ENCODE measurements around the gene FAM83C. TPM values are rescaled to one million over a fixed set of nuclear protein-coding genes. Genes with fewer than 3 reads are reported as not detected.
A peak's percentile ranks its signal among the peaks of the same experiment; 100 is the strongest.

The FAM83C gene
- polyA plus RNA-seq, 2 of the 4 experiments (the other 2 are of a cell fraction): not detected

DNA sequence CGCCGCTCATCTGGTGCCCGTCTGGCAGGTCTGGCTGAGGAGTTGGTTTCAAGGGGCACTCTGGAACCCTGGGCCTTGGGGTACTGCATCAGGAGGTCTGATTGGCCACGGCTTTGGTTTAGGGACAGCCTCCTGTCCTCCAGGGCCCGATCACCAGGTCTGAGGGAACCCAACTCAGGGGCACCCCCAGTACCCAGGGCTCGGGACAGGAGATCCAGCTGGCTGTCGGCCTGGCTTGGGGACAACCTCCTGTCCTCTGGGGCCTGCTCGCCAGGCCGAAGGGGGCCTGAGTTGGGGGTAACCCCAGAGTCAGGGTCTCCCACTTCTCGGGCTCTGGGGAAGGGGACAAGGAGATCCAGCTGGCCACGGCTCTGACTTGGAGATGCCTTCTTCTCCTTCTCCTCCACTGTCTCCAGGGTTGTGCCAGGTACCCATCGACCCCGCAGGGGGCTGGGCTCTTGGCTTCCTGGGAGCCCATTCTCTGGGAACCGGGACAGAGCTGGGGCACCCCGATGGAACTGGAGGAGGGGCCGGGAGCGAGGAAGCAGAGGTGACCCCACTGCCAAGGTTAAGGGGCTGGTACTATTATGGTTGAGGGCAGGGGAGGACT, 5.2 kb downstream of the FAM83C start:
- Histone ChIP-seq H3K4me2 (no peak overlapping the region), H3K27ac (0 out of 6 replicates have a peak overlapping the region, but pooled peaks of 1 of the 2 experiments have one; percentile 98), H3K9me3 (no peaks in the 10 kb centered on the region), H3K4me3 (no peak overlapping the region), H3K4me1 (peaks cover 27% of the 10 kb centered on the region)
- DNase-seq (ENCODE audit: low read depth in 1 of 2, low spot score in 1 of 2) (no peak), FAIRE-seq (no peak), ATAC-seq (no peak)
- ChIA-PET CTCF (interaction anchor here (0.7 to 10.6 kb wide), 5 partner anchors 12 to 191 kb away, joined by 3 to 138 read pairs (median 12); no protein-coding TSS in a partner anchor), POLR2A (no interaction called here)
- no peak for TF ChIP-seq RCOR1 (IDR thresholded peaks at IDR 0.05; ENCODE audit: low read depth, low read length)
- TF ChIP-seq, protein P1, sequence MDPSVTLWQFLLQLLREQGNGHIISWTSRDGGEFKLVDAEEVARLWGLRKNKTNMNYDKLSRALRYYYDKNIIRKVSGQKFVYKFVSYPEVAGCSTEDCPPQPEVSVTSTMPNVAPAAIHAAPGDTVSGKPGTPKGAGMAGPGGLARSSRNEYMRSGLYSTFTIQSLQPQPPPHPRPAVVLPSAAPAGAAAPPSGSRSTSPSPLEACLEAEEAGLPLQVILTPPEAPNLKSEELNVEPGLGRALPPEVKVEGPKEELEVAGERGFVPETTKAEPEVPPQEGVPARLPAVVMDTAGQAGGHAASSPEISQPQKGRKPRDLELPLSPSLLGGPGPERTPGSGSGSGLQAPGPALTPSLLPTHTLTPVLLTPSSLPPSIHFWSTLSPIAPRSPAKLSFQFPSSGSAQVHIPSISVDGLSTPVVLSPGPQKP (IDR thresholded peaks at IDR 0.05; ENCODE audit: low read depth, low read length): no peak
- no peak for TF ChIP-seq RFX5 (IDR thresholded peaks at IDR 0.05)
- TF ChIP-seq HOXA7 (CRISPR knock-in tag; IDR thresholded peaks at IDR 0.05): no peak
- no peak for TF ChIP-seq POLR2A (IDR thresholded peaks at IDR 0.05; ENCODE audit: low read length)
- TF ChIP-seq MYC (IDR thresholded peaks at IDR 0.05; ENCODE audit: borderline replicate concordance, low read length): no peak
- 84% methylated on average over 16 of the region's 17 CpGs for whole genome bisulfite sequencing (ENCODE audit: missing lambda C conversion rate)

DNA sequence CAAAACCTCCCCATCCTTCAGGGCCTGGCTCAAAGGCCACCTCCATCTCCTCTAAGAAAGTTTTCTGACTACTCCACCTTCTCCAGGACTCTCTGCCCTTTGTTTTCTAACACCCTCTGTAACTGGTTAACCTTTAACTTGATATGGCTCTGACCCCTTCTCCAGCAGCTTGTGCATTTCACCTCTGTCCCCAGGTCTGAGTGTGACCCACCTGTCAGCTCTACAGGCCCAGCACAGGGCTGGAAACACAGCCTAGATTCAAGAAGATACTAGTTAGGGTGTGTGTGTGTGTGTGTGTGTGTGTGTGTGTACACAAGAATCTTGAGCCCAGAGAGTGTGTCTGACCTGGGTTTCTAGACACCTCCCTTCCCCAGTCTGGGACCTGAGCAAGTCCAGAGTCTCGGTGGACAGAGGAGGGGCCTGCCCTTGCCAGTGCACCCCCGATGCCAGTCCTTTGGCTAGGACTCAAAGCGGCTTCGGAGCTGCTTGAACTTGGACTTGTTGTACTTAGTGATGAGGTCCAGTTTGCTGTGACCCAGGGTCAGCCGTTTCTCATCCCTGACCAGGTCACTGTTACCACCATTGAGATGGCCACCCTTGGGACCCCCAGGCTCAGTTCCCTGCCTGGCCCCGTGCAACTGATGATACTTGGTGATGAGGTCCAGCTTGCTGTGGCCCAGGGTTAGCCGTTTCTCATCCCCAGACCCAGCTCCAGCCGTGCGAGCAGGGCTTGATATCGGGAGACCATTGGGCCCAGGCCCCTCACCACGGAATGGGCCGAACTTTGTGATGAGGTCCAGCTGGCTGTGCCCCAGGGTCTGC, 5.9 kb downstream of the FAM83C start:
- no peak for ATAC-seq
- ChIA-PET POLR2A (no interaction called here), CTCF (interaction anchor here (4.4 to 10.6 kb wide), 2 partner anchors 13 to 19 kb away, joined by 30 to 138 read pairs; no protein-coding TSS in a partner anchor)
- no peak for DNase-seq (ENCODE audit: low read depth in 1 of 2, low spot score in 1 of 2)
- no peaks in the 10 kb centered on the region for H3K9me3 ChIP-seq
- H3K27ac ChIP-seq: peak overlapping the region; percentile 82 to 98; a peak in 4 of 6 replicates
- H3K4me3 ChIP-seq: no peak overlapping the region
- 86% methylated on average over 10 of the region's 12 CpGs for WGBS (ENCODE audit: missing lambda C conversion rate)
- peaks cover 27% of the 10 kb centered on the region for H3K4me1 ChIP-seq
- TF ChIP-seq, protein P2, sequence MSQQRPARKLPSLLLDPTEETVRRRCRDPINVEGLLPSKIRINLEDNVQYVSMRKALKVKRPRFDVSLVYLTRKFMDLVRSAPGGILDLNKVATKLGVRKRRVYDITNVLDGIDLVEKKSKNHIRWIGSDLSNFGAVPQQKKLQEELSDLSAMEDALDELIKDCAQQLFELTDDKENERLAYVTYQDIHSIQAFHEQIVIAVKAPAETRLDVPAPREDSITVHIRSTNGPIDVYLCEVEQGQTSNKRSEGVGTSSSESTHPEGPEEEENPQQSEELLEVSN (IDR thresholded peaks at IDR 0.05; ENCODE audit: borderline replicate concordance, low read depth): no peak
- TF ChIP-seq CHD2 (IDR thresholded peaks at IDR 0.05; ENCODE audit: low read length, partially characterized antibody): no peak
- TF ChIP-seq FOXS1 (CRISPR knock-in tag; IDR thresholded peaks at IDR 0.05): no peak
- TF ChIP-seq RNF2 (IDR thresholded peaks at IDR 0.05; ENCODE audit: borderline replicate concordance, low read depth): no peak
- no peak for FAIRE-seq
- H3K4me2 ChIP-seq: peak overlapping the region; percentile 80

- FAIRE-seq: no peak
- ChIA-PET CTCF (interaction anchor here (10.6 kb wide), 1 partner anchor 20 kb away, joined by 138 read pairs; no protein-coding TSS in a partner anchor), POLR2A (no interaction called here)
- no peak for ATAC-seq
- no peak for TF ChIP-seq HDAC2 (IDR thresholded peaks at IDR 0.05)
- TF ChIP-seq MAFK (IDR thresholded peaks at IDR 0.05; ENCODE audit: partially characterized antibody): peak; percentile 99
- no peak for TF ChIP-seq FOSL2 (IDR thresholded peaks at IDR 0.05)
- TF ChIP-seq FOSL2 (CRISPR knock-in tag; IDR thresholded peaks at IDR 0.05): peak; percentile 57; the same call in 1 of the 2 replicates
- TF ChIP-seq NFE2L2 (conservative IDR thresholded peaks at IDR 0.05; ENCODE audit: low read length): peak; percentile 89
- Histone ChIP-seq H3K4me2 (peak overlapping the region; percentile 80), H3K27ac (peak overlapping the region; percentile 82 to 98; a peak in 5 of 6 replicates), H3K4me1 (peaks cover 27% of the 10 kb centered on the region), H3K9me3 (no peaks in the 10 kb centered on the region), H3K4me3 (no peak overlapping the region)
- WGBS (ENCODE audit: missing lambda C conversion rate): 65% methylated on average over 5 of the region's 5 CpGs
- DNase-seq (ENCODE audit: low read depth in 1 of 2, low spot score in 1 of 2): no peak
These were observed 6.5 kb downstream of the FAM83C start for GRCh38 chr20:35285806-35286076.

GRCh38 chr20:35284992-35285805, 7.0 kb downstream of the FAM83C start:
- ChIA-PET POLR2A (interaction anchor here (0.5 to 2.1 kb wide), 16 partner anchors 9 to 729 kb away, joined by 3 to 11 read pairs (median 4); partner anchors contain the start of genes CEP250 and UQCC1), CTCF (interaction anchor here (0.6 to 10.6 kb wide), 6 partner anchors 9 to 411 kb away, joined by 3 to 138 read pairs (median 8); no protein-coding TSS in a partner anchor)
- Histone ChIP-seq H3K4me3 (peak overlapping the region; percentile 91), H3K9me3 (no peaks in the 10 kb centered on the region), H3K4me1 (peaks cover 27% of the 10 kb centered on the region), H3K27ac (peak overlapping the region; percentile 82 to 98), H3K4me2 (peak overlapping the region; percentile 80)
- ATAC-seq (peak in 1 of 2 experiments; percentile 9; a peak in 5 of 6 replicates), DNase-seq (ENCODE audit: low read depth in 1 of 2, low spot score in 1 of 2) (no peak), FAIRE-seq (no peak)
- 55% methylated on average over 19 of the region's 19 CpGs for WGBS (ENCODE audit: missing lambda C conversion rate)
- TF ChIP-seq RCOR1 (IDR thresholded peaks at IDR 0.05; ENCODE audit: low read depth, low read length) (no peak), HMGXB4 (CRISPR knock-in tag; IDR thresholded peaks at IDR 0.05; ENCODE audit: borderline replicate concordance) (no peak), ZSCAN20 (CRISPR knock-in tag; IDR thresholded peaks at IDR 0.05) (no peak)

Measured in A549 (cell line).